ENCODE measurements around the gene TPMT. TPM values are rescaled to one million over a fixed set of nuclear protein-coding genes. Genes with fewer than 3 reads are reported as not detected.
A peak's percentile ranks its signal among the peaks of the same experiment; 100 is the strongest.

The TPMT gene
- total and polyA plus RNA-seq, 2 of the 13 experiments (the other 11 are each of a cell fraction or from before 2014, with no cell fraction given): 11.1 to 22.8 TPM

DNA sequence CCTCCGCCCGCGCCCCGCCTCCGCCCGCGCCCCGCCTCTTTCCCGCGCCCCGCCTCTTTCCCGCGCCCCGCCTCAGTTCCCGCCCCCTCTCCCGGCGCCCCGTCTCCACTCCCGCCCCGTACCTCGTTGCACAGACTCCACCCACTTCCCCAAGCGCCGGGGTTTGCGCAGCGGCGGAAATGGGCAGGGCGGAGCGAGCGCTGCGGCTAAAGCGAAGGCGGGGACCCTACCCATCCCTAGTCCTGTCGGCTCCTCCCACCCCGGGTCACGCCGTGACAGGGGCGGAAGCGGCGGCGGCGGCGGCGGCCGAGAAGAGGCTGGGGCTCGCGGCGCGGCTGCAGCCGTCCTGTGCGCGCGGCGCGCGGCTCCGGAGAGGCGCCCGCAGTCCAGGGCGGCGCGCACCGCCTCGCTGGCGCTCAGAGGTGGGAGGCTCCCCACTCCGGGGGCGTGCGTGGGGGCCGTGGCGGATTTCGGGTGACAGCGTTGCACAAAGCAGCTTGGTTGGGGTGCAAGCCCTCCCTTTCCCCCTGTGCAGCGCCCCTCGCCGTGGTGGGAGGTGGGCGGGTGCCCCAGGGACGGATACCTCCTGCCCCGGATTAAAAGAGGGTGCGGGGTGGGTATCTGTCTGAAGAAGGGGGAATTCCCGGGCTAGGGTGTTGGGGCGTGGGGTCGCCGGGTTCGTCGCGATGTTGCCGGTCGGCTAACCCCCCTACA lies 430 bp upstream of the TPMT start, which contains the start of gene KDM1B (continued):
- TF ChIP-seq CBX5 (CRISPR knock-in tag; IDR thresholded peaks at IDR 0.05; ENCODE audit: borderline replicate concordance) (no peak), ZNF7 (CRISPR knock-in tag; IDR thresholded peaks at IDR 0.05) (no peak), ZNF282 (IDR thresholded peaks at IDR 0.05; ENCODE audit: partially characterized antibody) (no peak), KMT2A (CRISPR knock-in tag; IDR thresholded peaks at IDR 0.05) (no peak; the same call in none of the 2 replicates), NFE2L2 (IDR thresholded peaks at IDR 0.05; ENCODE audit: low read length) (no peak), HNRNPK (IDR thresholded peaks at IDR 0.05; ENCODE audit: low read depth, low read length, poor library complexity, severe bottlenecking) (peak; percentile 66), RFXAP (CRISPR knock-in tag; IDR thresholded peaks at IDR 0.05; ENCODE audit: borderline replicate concordance) (peak; percentile 45; the same call in 1 of the 2 replicates), DNMT3B (CRISPR knock-in tag; conservative IDR thresholded peaks at IDR 0.05) (no peak), ZFYVE20 (CRISPR knock-in tag; IDR thresholded peaks at IDR 0.05; ENCODE audit: borderline replicate concordance, low read depth) (no peak), SOX5 (CRISPR knock-in tag; IDR thresholded peaks at IDR 0.05; ENCODE audit: borderline replicate concordance) (no peak), MIER3 (CRISPR knock-in tag; IDR thresholded peaks at IDR 0.05; ENCODE audit: borderline replicate concordance) (no peak), MYNN (CRISPR knock-in tag; IDR thresholded peaks at IDR 0.05; ENCODE audit: low read depth) (no peak), FIP1L1 (IDR thresholded peaks at IDR 0.05; ENCODE audit: borderline replicate concordance, insufficient read depth, low read depth, low read length) (0 out of 2 replicates have a peak, but pooled peaks have one; percentile 42), PRPF4 (IDR thresholded peaks at IDR 0.05; ENCODE audit: low read depth, low read length, poor library complexity, severe bottlenecking) (no peak), ELF1 (CRISPR knock-in tag; IDR thresholded peaks at IDR 0.05) (peak; percentile 84), ZNF501 (CRISPR knock-in tag; IDR thresholded peaks at IDR 0.05) (no peak), ZNF260 (CRISPR knock-in tag; IDR thresholded peaks at IDR 0.05; ENCODE audit: borderline replicate concordance, low read depth) (no peak), ZNF883 (CRISPR knock-in tag; IDR thresholded peaks at IDR 0.05; ENCODE audit: not compliant biosample characterization) (peak; percentile 19), CBFB (CRISPR knock-in tag; IDR thresholded peaks at IDR 0.05) (0 out of 2 replicates have a peak, but pooled peaks have one; percentile 49), ZBTB8A (CRISPR knock-in tag; IDR thresholded peaks at IDR 0.05; ENCODE audit: borderline replicate concordance, low read depth) (no peak), ZNF766 (CRISPR knock-in tag; IDR thresholded peaks at IDR 0.05; ENCODE audit: borderline replicate concordance) (0 out of 2 replicates have a peak, but pooled peaks have one; percentile 24), ZMYM3 (CRISPR knock-in tag; IDR thresholded peaks at IDR 0.05) (no peak), TFE3 (CRISPR knock-in tag; IDR thresholded peaks at IDR 0.05) (peak; percentile 13; the same call in 1 of the 2 replicates)
- TF ChIP-seq, protein P1, sequence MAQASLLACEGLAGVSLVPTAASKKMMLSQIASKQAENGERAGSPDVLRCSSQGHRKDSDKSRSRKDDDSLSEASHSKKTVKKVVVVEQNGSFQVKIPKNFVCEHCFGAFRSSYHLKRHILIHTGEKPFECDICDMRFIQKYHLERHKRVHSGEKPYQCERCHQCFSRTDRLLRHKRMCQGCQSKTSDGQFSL (CRISPR knock-in tag; IDR thresholded peaks at IDR 0.05): 0 out of 2 replicates have a peak, but pooled peaks have one; percentile 20
- TF ChIP-seq, protein P2, sequence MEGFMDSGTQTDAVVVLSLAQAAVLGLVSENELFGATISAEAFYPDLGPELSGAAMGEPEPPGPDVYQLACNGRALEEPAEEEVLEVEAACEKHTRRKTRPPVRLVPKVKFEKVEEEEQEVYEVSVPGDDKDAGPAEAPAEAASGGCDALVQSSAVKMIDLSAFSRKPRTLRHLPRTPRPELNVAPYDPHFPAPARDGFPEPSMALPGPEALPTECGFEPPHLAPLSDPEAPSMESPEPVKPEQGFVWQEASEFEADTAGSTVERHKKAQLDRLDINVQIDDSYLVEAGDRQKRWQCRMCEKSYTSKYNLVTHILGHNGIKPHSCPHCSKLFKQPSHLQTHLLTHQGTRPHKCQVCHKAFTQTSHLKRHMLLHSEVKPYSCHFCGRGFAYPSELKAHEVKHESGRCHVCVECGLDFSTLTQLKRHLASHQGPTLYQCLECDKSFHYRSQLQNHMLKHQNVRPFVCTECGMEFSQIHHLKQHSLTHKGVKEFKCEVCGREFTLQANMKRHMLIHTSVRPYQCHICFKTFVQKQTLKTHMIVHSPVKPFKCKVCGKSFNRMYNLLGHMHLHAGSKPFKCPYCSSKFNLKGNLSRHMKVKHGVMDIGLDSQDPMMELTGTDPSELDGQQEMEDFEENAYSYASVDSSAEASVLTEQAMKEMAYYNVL (CRISPR knock-in tag; IDR thresholded peaks at IDR 0.05; ENCODE audit: borderline replicate concordance): 0 out of 2 replicates have a peak, but pooled peaks have one; percentile 3

Data from HepG2 (cell line).